ENCODE data around the gene STXBP6. TPM values are rescaled to one million over a fixed set of nuclear protein-coding genes. Genes with fewer than 3 reads are reported as not detected.

STXBP6 gene
- total and polyA plus RNA-seq, 10 of the 15 experiments (the other 5 are each of a cell fraction or from before 2014, with no cell fraction given): 1.2 to 47.3 (median 1.9) TPM

DNA sequence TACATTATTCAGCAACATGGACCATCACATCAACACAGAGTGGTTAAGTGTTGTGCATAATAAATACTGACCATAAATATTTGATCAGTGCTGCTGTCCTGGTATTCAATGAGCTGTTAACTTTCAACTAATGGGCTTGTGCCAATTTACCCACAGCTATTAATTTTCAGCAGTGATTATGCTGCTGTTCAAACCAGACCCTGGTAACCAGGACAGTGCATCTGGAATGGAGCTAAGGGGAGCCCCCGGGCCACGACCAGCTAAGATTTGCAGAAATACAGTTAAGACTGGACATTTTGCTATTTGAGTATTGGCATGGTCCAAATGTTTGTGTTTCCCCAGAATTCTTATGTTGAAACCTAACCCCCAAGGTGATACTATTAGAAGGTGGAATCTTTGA lies 235.6 kb downstream of the STXBP6 start (continued):
- no peak for TF ChIP-seq ZNF274 (IDR thresholded peaks at IDR 0.05; ENCODE audit: insufficient read depth, insufficient read length)

DNA sequence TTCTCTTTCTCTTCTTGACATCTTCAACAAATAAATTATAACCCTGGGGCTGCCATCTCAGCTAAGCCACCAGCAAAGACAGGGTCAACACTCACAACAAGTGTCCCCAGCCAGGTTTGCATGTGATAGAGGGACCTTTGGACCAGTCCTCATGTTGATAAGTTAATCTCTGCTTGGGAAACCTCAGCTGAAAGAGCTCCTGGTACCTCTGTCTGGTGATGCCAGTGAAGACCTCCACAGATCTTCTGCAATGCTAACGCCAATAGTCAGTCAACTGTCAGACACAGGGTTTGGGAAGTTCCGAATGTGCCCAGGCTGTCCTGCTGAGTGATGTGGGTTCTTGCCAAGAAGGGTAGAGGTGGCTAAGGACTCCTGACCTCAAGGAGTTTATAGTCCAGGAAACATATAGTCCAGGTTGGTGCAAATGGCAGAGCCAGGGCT lies 236.1 kb downstream of the STXBP6 start:
- no peaks in the 10 kb centered on the region for H3K9me3 ChIP-seq (replicated peaks; ENCODE audit: control insufficient read depth, insufficient read depth, low read length)
- CTCF ChIA-PET: interaction anchor here (1.5 to 2.8 kb wide), 4 partner anchors 8 to 319 kb away, joined by 4 to 8 read pairs (median 8); no protein-coding TSS in a partner anchor
- FAIRE-seq: no peak
- POLR2A ChIA-PET: no interaction called here
- no peak overlapping the region for H3K4me3 ChIP-seq
- DNase-seq (ENCODE audit: low read depth, low spot score): no peak
- RAD21 ChIA-PET (ENCODE audit: unreplicated experiment): interaction anchor here (1.4 to 2.6 kb wide), 3 partner anchors 8 to 179 kb away, joined by 3 to 12 read pairs (median 8); no protein-coding TSS in a partner anchor
- H3K4me1 ChIP-seq (ENCODE audit: control insufficient read depth, insufficient read depth, low read length): no peaks in the 10 kb centered on the region
- H4K20me1 ChIP-seq (ENCODE audit: control insufficient read depth, insufficient read depth): no peaks in the 10 kb centered on the region
- no peak overlapping the region for H3K9ac ChIP-seq (ENCODE audit: control insufficient read depth, insufficient read depth, low read length)
- no peak for ATAC-seq
- BruUV-seq (replicated peaks): no TSS peak
- H3K27me3 ChIP-seq (replicated peaks in 1 of 2; ENCODE audit: control insufficient read depth in 2 of 2, insufficient read depth in 2 of 2, low read length in 1 of 2): no peaks in the 10 kb centered on the region
- in situ Hi-C loops (cut with MboI): no loop called here
- no peak overlapping the region for H3K27ac ChIP-seq (ENCODE audit: control insufficient read depth, insufficient read depth)
- H2AFZ ChIP-seq (ENCODE audit: control insufficient read depth, low read depth, low read length): no peak overlapping the region
- SMC1A ChIA-PET (ENCODE audit: uncharacterized antibody, unreplicated experiment): interaction anchor here (0.8 to 3.5 kb wide), 9 partner anchors 9 to 179 kb away, joined by 3 to 14 read pairs (median 3); no protein-coding TSS in a partner anchor
- H3K79me2 ChIP-seq (ENCODE audit: control insufficient read depth, insufficient read depth, low read length): no peaks in the 10 kb centered on the region
- intact Hi-C loops (cut with micrococcal nuclease; ENCODE audit: unreplicated experiment): no loop called here
- no peaks in the 10 kb centered on the region for H3K36me3 ChIP-seq (ENCODE audit: control insufficient read depth in 2 of 2, insufficient read depth in 2 of 2, low read length in 1 of 2)
- no peak overlapping the region for H3K4me2 ChIP-seq (ENCODE audit: control insufficient read depth, insufficient read depth)
- 18% methylated on average over 2 of the region's 2 CpGs for WGBS (ENCODE audit: insufficient coverage, insufficient replicate concordance, low lambda C conversion rate, missing lambda C conversion rate)
- TF ChIP-seq CHD2 (IDR thresholded peaks at IDR 0.05; ENCODE audit: borderline replicate concordance, low read depth, low read length): no peak
- no peak for TF ChIP-seq FOS (IDR thresholded peaks at IDR 0.05; ENCODE audit: borderline replicate concordance, extremely low read depth, insufficient read length)
- TF ChIP-seq PAX5 (IDR thresholded peaks at IDR 0.05; ENCODE audit: borderline replicate concordance, low read depth, low read length): no peak
- TF ChIP-seq CEBPB (IDR thresholded peaks at IDR 0.05; ENCODE audit: borderline replicate concordance in 1 of 2, low read depth in 2 of 2, low read length in 2 of 2): no peak
- TF ChIP-seq, protein P1, sequence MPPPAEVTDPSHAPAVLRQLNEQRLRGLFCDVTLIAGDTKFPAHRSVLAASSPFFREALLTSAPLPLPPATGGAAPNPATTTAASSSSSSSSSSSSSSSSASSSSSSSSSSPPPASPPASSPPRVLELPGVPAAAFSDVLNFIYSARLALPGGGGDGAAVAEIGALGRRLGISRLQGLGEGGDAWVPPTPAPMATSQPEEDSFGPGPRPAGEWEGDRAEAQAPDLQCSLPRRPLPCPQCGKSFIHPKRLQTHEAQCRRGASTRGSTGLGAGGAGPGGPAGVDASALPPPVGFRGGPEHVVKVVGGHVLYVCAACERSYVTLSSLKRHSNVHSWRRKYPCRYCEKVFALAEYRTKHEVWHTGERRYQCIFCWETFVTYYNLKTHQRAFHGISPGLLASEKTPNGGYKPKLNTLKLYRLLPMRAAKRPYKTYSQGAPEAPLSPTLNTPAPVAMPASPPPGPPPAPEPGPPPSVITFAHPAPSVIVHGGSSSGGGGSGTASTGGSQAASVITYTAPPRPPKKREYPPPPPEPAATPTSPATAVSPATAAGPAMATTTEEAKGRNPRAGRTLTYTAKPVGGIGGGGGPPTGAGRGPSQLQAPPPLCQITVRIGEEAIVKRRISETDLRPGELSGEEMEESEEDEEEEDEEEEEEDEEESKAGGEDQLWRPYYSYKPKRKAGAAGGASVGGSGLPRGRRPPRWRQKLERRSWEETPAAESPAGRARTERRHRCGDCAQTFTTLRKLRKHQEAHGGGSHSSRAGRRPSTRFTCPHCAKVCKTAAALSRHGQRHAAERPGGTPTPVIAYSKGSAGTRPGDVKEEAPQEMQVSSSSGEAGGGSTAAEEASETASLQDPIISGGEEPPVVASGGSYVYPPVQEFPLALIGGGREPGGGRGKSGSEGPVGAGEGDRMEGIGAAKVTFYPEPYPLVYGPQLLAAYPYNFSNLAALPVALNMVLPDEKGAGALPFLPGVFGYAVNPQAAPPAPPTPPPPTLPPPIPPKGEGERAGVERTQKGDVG (CRISPR knock-in tag; IDR thresholded peaks at IDR 0.05): no peak
- no peak for TF ChIP-seq TCF3 (IDR thresholded peaks at IDR 0.05; ENCODE audit: borderline replicate concordance, insufficient read depth, low read depth, low read length)
- TF ChIP-seq SIX5 (IDR thresholded peaks at IDR 0.05; ENCODE audit: low read depth, low read length, severe bottlenecking): no peak
- no peak for TF ChIP-seq ZSCAN29 (IDR thresholded peaks at IDR 0.05)
- TF ChIP-seq, protein P2, sequence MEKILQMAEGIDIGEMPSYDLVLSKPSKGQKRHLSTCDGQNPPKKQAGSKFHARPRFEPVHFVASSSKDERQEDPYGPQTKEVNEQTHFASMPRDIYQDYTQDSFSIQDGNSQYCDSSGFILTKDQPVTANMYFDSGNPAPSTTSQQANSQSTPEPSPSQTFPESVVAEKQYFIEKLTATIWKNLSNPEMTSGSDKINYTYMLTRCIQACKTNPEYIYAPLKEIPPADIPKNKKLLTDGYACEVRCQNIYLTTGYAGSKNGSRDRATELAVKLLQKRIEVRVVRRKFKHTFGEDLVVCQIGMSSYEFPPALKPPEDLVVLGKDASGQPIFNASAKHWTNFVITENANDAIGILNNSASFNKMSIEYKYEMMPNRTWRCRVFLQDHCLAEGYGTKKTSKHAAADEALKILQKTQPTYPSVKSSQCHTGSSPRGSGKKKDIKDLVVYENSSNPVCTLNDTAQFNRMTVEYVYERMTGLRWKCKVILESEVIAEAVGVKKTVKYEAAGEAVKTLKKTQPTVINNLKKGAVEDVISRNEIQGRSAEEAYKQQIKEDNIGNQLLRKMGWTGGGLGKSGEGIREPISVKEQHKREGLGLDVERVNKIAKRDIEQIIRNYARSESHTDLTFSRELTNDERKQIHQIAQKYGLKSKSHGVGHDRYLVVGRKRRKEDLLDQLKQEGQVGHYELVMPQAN (conservative IDR thresholded peaks at IDR 0.05): no peak
- no peak for TF ChIP-seq SP1 (IDR thresholded peaks at IDR 0.05; ENCODE audit: low read depth, low read length)
- no peak for TF ChIP-seq SUZ12 (IDR thresholded peaks at IDR 0.05; ENCODE audit: unreplicated experiment)
- TF ChIP-seq RUNX3 (IDR thresholded peaks at IDR 0.05; ENCODE audit: low read length): no peak
- TF ChIP-seq, protein P3, sequence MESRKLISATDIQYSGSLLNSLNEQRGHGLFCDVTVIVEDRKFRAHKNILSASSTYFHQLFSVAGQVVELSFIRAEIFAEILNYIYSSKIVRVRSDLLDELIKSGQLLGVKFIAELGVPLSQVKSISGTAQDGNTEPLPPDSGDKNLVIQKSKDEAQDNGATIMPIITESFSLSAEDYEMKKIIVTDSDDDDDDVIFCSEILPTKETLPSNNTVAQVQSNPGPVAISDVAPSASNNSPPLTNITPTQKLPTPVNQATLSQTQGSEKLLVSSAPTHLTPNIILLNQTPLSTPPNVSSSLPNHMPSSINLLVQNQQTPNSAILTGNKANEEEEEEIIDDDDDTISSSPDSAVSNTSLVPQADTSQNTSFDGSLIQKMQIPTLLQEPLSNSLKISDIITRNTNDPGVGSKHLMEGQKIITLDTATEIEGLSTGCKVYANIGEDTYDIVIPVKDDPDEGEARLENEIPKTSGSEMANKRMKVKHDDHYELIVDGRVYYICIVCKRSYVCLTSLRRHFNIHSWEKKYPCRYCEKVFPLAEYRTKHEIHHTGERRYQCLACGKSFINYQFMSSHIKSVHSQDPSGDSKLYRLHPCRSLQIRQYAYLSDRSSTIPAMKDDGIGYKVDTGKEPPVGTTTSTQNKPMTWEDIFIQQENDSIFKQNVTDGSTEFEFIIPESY (IDR thresholded peaks at IDR 0.05): no peak
- TF ChIP-seq, protein P4, sequence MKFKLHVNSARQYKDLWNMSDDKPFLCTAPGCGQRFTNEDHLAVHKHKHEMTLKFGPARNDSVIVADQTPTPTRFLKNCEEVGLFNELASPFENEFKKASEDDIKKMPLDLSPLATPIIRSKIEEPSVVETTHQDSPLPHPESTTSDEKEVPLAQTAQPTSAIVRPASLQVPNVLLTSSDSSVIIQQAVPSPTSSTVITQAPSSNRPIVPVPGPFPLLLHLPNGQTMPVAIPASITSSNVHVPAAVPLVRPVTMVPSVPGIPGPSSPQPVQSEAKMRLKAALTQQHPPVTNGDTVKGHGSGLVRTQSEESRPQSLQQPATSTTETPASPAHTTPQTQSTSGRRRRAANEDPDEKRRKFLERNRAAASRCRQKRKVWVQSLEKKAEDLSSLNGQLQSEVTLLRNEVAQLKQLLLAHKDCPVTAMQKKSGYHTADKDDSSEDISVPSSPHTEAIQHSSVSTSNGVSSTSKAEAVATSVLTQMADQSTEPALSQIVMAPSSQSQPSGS (IDR thresholded peaks at IDR 0.05; ENCODE audit: low read length): no peak
